Stimulated activated CD8-positive, alpha-beta memory T cell treated with anti-CD3 and anti-CD28 coated beads, Interleukin-2, amount 100 ng/mL, for 48 hours (primary cell): ENCODE measurements around the gene C4BPA.

Experiments
- DNase-seq, 2 donors: peaks; one replicate each; pipeline ENCODE4 v3.0.0-alpha.2; 2020; ENCODE audit warnings: low read depth in 2 of 2

Gene C4BPA

GRCh38 chr1:207124389-207124788, 20.4 kb downstream of the C4BPA start:
- no peak for DNase-seq

GRCh38 chr1:207128336-207128921, 24.4 kb downstream of the C4BPA start:
- DNase-seq: no peak

- DNase-seq: no peak
These were observed 25.0 kb downstream of the C4BPA start for GRCh38 chr1:207129053-207129452.

GRCh38 chr1:207130252-207131036, 26.4 kb downstream of the C4BPA start:
- DNase-seq: no peak

DNA sequence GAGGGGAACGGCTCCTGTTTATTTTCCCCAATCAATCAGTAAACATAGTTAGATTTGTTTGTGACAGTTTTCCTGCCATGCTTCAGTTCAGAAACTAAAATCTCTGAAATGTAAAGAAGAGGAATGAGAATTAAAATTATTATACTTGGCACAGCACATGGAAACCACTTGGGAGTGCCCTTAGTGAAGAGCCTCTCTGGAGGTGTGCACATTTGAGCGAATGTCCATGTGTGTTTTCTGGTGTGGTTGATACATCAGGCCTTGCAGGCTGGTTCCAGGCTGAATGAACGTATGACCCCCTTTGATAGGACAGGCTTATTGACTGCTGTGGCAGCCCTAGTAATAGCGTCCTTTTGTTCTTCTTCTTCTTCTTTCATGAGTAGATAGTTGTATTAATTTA, 27.1 kb downstream of the C4BPA start:
- no peak for DNase-seq

GRCh38 chr1:207134581-207134980, 30.5 kb downstream of the C4BPA start:
- DNase-seq: no peak

GRCh38 chr1:207139616-207140015, 35.6 kb downstream of the C4BPA start:
- no peak for DNase-seq

- DNase-seq: no peak
These were observed 36.5 kb downstream of the C4BPA start for GRCh38 chr1:207140536-207140935.

DNA sequence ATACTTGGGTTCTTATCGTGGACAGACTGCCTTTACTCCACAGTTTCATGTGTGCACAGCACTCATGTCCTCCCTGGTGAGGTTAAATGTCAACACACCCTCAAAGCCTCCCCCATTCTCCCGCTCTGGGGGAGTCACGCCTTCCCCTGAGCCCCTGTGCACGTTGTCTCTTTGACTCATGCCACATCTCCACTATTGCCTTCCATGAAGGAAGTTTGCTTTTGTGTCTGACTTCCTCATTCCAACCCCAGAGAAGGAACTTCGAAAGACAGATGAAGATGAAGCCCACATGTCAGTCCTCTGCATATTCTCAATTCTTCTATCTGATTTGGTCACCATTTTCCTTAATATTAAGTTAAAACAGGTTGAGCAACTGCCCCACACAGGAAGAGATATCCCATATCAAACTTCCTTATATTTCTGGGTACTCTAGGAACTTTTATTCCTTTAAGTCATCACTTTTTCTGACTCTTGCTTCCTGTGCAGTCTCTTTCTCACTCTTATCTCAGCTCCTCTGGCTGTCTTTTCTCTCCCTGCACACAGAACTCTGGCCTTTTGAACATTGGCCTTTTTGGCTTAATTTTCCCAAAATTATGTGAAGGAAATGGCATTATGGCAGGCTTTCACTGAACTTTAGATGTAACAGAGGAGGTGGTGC, 41.5 kb downstream of the C4BPA start:
- DNase-seq: no peak

GRCh38 chr1:207151920-207152319, 47.9 kb downstream of the C4BPA start:
- DNase-seq: no peak

DNA sequence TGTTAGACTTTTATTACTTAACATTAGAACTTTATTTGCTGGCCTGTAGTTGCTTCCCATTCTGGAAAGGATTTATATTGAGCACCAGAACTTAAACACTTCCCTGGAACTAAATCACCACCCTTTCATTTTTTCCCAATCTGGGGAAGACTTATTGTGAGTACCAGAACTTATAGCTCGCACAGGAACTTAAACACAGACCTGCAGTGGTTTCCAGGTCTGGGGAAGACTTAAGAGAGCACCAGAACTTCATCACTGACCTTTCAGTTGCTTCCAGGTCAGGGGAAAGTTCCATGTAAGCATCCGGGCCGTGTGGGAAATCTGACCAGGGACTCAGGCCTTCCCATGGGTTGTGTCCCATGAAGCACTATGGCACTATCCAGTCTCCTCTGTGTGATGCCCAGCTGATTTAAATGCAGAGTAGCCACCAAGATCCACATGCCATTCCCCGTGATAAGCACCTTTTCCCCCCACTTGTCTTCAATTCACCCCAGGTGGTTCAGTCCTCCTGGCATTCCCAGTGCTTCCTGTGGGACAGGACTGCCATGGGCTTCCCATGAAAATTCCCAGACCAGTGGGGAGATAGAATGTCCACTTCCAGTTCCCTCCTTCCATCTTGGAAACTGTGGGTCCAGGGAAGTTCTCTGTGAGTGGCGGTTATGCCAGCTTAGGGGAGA, 48.9 kb downstream of the C4BPA start:
- DNase-seq: no peak

- no peak for DNase-seq
These were observed 51.0 kb downstream of the C4BPA start for GRCh38 chr1:207155028-207155427.

GRCh38 chr1:207156095-207156494, 52.1 kb downstream of the C4BPA start:
- DNase-seq: no peak

DNA sequence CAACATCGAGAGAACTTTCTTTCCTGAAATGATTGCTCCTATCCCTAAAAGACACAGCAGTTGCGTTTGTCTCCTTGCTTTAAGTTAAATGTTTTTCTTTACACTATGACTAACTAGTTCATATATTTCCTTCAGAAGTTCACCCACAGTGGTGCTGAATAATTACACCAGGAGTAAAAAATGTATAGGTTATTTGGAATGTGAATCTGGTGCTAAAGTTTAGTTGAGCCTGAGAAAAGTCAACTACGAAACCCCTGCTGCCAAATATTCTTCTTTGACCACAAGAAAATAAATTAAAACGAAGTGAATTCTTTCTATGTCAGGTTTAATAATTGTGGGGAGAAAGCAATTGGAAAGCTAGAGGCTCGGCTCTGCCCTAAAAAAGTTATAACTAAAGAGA, 52.8 kb downstream of the C4BPA start:
- no peak for DNase-seq

DNA sequence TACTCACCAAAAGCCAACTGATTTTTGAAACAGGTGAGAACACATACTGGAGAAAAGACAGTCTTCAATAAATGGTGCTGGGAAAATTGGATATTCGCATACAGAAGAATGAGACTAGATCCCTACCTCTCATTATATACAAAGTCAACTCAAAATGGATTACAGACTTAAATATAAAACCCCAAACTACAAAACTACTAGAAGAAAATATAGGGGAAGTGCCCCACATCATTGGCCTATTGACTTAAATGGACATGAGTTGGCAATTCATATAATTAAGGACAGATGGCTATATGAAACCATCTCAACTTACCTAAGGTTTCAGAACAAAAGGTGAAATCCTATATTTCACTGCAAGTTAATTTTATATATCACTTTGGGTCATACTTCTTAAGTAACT, 60.1 kb downstream of the C4BPA start:
- DNase-seq: no peak

- no peak for DNase-seq
These were observed 68.3 kb downstream of the C4BPA start for GRCh38 chr1:207172321-207172720.

DNA sequence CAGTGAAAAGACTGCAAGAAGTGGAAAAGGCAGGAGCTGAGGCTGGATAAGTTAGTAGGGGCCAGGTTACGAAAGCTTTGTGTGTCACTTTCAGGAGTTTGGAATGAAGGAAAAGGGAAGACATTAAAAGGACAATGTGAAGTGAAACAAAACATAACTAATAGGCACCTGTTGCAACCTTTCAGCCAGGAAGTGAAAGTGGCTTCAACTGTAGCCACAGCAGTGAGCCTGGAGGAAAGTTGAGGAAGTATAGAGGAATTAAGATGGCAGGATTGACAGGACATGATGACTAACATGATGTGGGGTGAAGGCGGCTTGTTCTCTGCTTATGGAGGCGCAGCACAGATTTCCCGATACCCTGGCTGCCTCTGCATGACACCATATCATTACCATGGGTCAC, 68.9 kb downstream of the C4BPA start:
- no peak for DNase-seq

DNA sequence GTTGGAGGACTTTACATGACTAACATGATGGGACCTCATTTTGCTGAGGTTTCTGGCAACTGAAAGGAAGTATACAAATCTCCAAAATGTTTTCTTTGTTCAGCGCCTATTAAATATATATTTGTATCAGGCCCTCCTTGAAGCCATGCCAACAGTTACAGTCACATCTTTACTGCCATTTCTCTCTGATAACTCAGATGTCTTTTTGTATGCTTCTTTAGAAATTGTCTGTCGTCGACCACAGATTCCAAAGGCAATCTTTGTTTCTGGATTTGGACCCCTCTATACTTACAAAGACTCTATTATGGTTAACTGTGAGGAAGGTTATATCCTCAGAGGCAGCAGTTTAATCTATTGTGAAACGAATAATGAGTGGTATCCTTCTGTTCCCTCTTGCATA, 69.4 kb downstream of the C4BPA start:
- DNase-seq: no peak

DNA sequence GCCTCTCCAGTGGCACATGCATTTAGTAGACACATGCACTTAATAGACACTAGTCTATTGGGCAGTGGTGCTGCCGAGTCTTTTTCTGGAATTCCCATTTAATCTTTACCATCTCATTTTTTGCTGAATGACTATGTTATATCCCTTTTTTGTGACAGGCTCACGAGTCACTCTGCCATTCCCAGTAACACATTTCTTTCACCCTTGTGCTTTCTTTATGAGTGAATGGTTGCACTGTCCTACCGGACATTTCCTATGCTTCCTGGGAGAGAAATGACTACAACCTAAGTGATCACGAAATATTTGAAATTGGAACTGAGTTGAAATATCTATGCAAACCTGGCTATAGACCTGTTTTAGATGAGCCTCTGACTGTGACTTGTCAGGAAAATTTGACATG, 70.9 kb downstream of the C4BPA start:
- DNase-seq: no peak

GRCh38 chr1:207179036-207179435, 75.0 kb downstream of the C4BPA start:
- no peak for DNase-seq

- DNase-seq: no peak
These were observed 77.8 kb downstream of the C4BPA start for GRCh38 chr1:207181847-207182246.

DNA sequence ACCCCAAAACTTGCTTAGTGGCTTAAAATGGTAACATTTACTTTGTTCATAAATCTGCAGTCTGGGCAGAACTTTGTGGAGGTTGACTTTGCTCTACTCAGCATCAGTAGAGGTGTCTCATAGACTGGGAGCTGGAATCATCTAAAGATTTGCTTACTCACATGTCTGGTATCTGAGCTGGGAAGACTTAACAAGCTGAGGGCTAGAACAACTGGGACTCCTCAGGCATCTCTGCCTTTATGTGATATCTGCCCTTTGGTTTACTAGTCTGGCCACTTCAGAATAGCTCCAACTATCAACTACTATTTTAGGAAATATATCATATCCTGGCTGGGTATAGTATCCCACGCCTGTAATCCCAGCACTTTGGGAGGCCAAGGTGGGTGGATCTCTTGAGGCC, 82.5 kb downstream of the C4BPA start:
- no peak for DNase-seq

GRCh38 chr1:207188901-207189300, 84.9 kb downstream of the C4BPA start:
- no peak for DNase-seq
